Caco-2 (cell line): ENCODE results near the gene LASP1NB.

Experiments used
- BruUV-seq: library from RNA; stranded (reverse); fragments of 400-500 nt; replicated peaks from 2 replicates; lab custom pipeline; 2021; lab: Mats Ljungman, UMichigan
- CTCF ChIA-PET: fragments of 300-600 bp; sonication (Branson Sonifier 250); formaldehyde crosslinking; loops from one replicate; lab custom pipeline; 2022; ENCODE audit warnings: antibody characterized with exemption; lab: Charles Lee
- POLR2A ChIA-PET: fragments of 300-600 bp; sonication (Branson Sonifier 250); formaldehyde crosslinking; loops from one replicate; lab custom pipeline; 2022; ENCODE audit warnings: antibody characterized with exemption; lab: Charles Lee
- DNase-seq, 2 experiments: peaks; one replicate each; pipeline versions ENCODE4 v3.0.0 to v3.0.0-alpha.2; 2020 to 2022
- H3K27me3 ChIP-seq: replicated peaks from 2 replicates; pipeline ENCODE4 v1.6.0; 2011; ENCODE audit warnings: low read length; ENCODE audit not compliant: control insufficient read depth, insufficient read depth
- H3K36me3 ChIP-seq: 2 replicates; pipeline ENCODE4 v1.5.1; 2011; ENCODE audit warnings: low read length; ENCODE audit not compliant: control insufficient read depth, insufficient read depth
- H3K4me1 ChIP-seq: fragments of 250-450 bp; sonication (Bioruptor Pico); 2 replicates; pipeline ENCODE4 v1.5.1; 2020; ENCODE audit warnings: mild to moderate bottlenecking
- H3K4me3 ChIP-seq: 2 replicates; pipeline ENCODE4 v1.5.1; 2011; ENCODE audit warnings: low read depth, mild to moderate bottlenecking, control low read depth, low read length
- H3K9me3 ChIP-seq: fragments of 250-450 bp; sonication (Bioruptor Pico); 2 replicates; pipeline ENCODE4 v1.5.1; 2020; ENCODE audit warnings: mild to moderate bottlenecking, moderate library complexity
- H3K27ac Mint-ChIP-seq: one replicate; pipeline ENCODE4 v1.8.0; 2022; ENCODE audit warnings: mixed read lengths; ENCODE audit not compliant: unreplicated experiment
- H3K27me3 Mint-ChIP-seq: one replicate; pipeline ENCODE4 v1.8.0; 2022; ENCODE audit warnings: mixed read lengths; ENCODE audit not compliant: insufficient read depth, unreplicated experiment
- H3K36me3 Mint-ChIP-seq: one replicate; pipeline ENCODE4 v1.8.0; 2022; ENCODE audit warnings: mild to moderate bottlenecking, mixed read lengths; ENCODE audit not compliant: insufficient read depth, unreplicated experiment
- H3K4me1 Mint-ChIP-seq: one replicate; pipeline ENCODE4 v1.8.0; 2022; ENCODE audit warnings: low read depth, mixed read lengths; ENCODE audit not compliant: unreplicated experiment
- H3K4me3 Mint-ChIP-seq: one replicate; pipeline ENCODE4 v1.8.0; 2022; ENCODE audit warnings: mild to moderate bottlenecking, moderate library complexity, mixed read lengths; ENCODE audit not compliant: unreplicated experiment
- H3K9me3 Mint-ChIP-seq: one replicate; pipeline ENCODE4 v1.8.0; 2022; ENCODE audit warnings: mixed read lengths; ENCODE audit not compliant: unreplicated experiment
- intact Hi-C: fragments of 100-400 bp; cut with micrococcal nuclease; formaldehyde crosslinking; loops from one replicate; pipeline ENCODE4 v1.10.0; 2022; ENCODE audit not compliant: unreplicated experiment
- TF ChIP-seq, protein P1 (sequence below), 2 experiments: fragments of 200-600 bp in 1 of 2; IDR thresholded peaks; 1 replicate in 1 of 2; 2 replicates in 1 of 2; pipeline versions ENCODE4 v1.5.1 to v1.8.0; 2011 to 2022; ENCODE audit warnings: antibody characterized with exemption in 1 of 2, control low read depth in 1 of 2, inconsistent platforms in 1 of 2, low read depth in 1 of 2, low read length in 1 of 2, mild to moderate bottlenecking in 1 of 2, moderate library complexity in 1 of 2; ENCODE audit not compliant: insufficient read depth in 1 of 2, severe bottlenecking in 1 of 2, unreplicated experiment in 1 of 2

The LASP1NB gene

DNA sequence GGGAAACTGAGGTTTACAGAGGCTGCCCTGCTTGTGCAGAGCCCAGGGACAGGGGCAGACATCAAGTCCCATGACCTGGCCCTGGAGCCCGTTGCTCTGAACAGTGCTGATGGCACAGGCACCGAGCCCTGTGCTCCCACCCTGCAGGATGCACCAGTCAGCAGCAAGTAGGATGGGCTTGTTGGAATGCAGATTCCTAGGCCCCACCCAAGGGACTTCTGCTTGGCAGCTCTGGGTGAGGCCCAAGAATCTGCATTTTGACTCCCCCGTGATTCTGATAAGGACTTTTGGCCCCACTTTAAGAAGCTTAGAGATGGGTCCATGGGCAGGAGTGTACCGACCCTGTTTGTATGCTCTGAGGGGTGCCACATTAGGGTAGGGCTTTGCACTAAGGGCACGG, 32.3 kb upstream of the LASP1NB start:
- Histone ChIP-seq H3K4me1 (peaks cover 7% of the 10 kb centered on the region), H3K9me3 (no peaks in the 10 kb centered on the region), H3K4me3 (no peak overlapping the region), H3K36me3 (peaks cover 3% of the 10 kb centered on the region), H3K27me3 (no peaks in the 10 kb centered on the region)
- no TSS peak for BruUV-seq
- no peak overlapping the region for H3K4me3 Mint-ChIP-seq
- H3K9me3 Mint-ChIP-seq, result no peaks in the 10 kb centered on the region
- POLR2A ChIA-PET, result no interaction called here
- CTCF ChIA-PET, result no interaction called here
- TF ChIP-seq, protein P1, sequence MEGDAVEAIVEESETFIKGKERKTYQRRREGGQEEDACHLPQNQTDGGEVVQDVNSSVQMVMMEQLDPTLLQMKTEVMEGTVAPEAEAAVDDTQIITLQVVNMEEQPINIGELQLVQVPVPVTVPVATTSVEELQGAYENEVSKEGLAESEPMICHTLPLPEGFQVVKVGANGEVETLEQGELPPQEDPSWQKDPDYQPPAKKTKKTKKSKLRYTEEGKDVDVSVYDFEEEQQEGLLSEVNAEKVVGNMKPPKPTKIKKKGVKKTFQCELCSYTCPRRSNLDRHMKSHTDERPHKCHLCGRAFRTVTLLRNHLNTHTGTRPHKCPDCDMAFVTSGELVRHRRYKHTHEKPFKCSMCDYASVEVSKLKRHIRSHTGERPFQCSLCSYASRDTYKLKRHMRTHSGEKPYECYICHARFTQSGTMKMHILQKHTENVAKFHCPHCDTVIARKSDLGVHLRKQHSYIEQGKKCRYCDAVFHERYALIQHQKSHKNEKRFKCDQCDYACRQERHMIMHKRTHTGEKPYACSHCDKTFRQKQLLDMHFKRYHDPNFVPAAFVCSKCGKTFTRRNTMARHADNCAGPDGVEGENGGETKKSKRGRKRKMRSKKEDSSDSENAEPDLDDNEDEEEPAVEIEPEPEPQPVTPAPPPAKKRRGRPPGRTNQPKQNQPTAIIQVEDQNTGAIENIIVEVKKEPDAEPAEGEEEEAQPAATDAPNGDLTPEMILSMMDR (IDR thresholded peaks at IDR 0.05; ENCODE audit: insufficient read depth in 1 of 2, low read depth in 1 of 2, low read length in 1 of 2, severe bottlenecking in 1 of 2, unreplicated experiment in 1 of 2), result no peak
- H3K4me1 Mint-ChIP-seq, result peaks cover 4% of the 10 kb centered on the region
- H3K36me3 Mint-ChIP-seq, result peaks cover 75% of the 10 kb centered on the region
- DNase-seq, result no peak
- no peaks in the 10 kb centered on the region for H3K27me3 Mint-ChIP-seq
- intact Hi-C loops, result no loop called here
- no peak overlapping the region for H3K27ac Mint-ChIP-seq

DNA sequence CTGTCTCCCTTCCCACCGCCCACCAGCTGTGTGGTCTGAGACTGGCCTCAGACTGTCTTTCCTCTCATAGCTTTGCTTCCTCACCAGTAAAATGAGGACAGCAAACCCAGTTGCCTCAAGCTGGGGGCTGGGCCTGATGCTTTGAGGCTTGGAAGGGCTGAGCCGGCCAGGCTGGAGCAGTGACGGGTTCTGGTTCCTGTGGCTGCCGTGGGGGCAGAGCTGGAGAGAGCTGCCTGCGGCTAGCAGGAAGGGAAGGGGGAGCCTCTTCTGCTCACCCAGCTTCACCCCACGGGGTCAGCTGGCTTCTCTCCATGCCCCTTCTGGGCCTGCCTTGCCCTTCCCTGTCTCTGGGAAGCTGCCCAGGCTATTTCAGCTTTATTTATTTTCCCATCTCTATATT, 31.8 kb upstream of the LASP1NB start:
- Mint-ChIP-seq H3K4me1 (peaks cover 9% of the 10 kb centered on the region), H3K36me3 (peaks cover 78% of the 10 kb centered on the region), H3K9me3 (no peaks in the 10 kb centered on the region), H3K27ac (no peak overlapping the region), H3K4me3 (no peak overlapping the region), H3K27me3 (no peaks in the 10 kb centered on the region)
- peaks cover 12% of the 10 kb centered on the region for H3K4me1 ChIP-seq
- H3K36me3 ChIP-seq, result peaks cover 3% of the 10 kb centered on the region
- no peaks in the 10 kb centered on the region for H3K9me3 ChIP-seq
- intact Hi-C loops, result no loop called here
- H3K27me3 ChIP-seq, result no peaks in the 10 kb centered on the region
- ChIA-PET POLR2A (no interaction called here), CTCF (no interaction called here)
- TF ChIP-seq, protein P1 (IDR thresholded peaks at IDR 0.05; ENCODE audit: insufficient read depth in 1 of 2, low read depth in 1 of 2, low read length in 1 of 2, severe bottlenecking in 1 of 2, unreplicated experiment in 1 of 2), result no peak
- DNase-seq, result no peak
- H3K4me3 ChIP-seq, result no peak overlapping the region
- BruUV-seq, result no TSS peak

DNA sequence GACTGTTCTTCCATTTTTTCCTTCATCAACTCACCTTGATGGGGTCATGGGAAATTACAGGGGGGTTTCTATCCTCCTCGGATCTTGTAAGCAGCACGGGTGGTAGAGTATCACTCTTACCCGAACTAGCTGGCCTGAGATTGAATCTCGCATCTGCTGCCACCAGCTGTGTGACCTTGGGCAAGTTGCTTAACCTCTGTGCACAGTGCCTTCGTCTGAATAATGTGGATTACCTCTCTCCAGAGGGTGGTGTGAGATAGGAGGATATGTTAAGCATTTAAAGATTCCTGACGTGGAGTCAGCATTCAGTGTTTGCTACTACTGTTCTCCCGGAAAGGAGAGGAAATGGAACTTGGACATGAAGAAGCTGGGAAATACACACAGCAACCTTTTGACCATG, 31.1 kb upstream of the LASP1NB start:
- TF ChIP-seq, protein P1 (IDR thresholded peaks at IDR 0.05; ENCODE audit: insufficient read depth in 1 of 2, low read depth in 1 of 2, low read length in 1 of 2, severe bottlenecking in 1 of 2, unreplicated experiment in 1 of 2), result no peak
- Mint-ChIP-seq H3K27ac (no peak overlapping the region), H3K27me3 (no peaks in the 10 kb centered on the region), H3K4me1 (peaks cover 13% of the 10 kb centered on the region), H3K4me3 (no peak overlapping the region), H3K9me3 (no peaks in the 10 kb centered on the region), H3K36me3 (peaks cover 78% of the 10 kb centered on the region)
- no peaks in the 10 kb centered on the region for H3K27me3 ChIP-seq
- no peaks in the 10 kb centered on the region for H3K9me3 ChIP-seq
- ChIA-PET POLR2A (interaction anchor here (0.6 kb wide), 1 partner anchor 8 kb away, joined by 7 read pairs; no protein-coding TSS in a partner anchor), CTCF (no interaction called here)
- no peak for DNase-seq
- no TSS peak for BruUV-seq
- H3K4me1 ChIP-seq, result peaks cover 12% of the 10 kb centered on the region
- peaks cover 3% of the 10 kb centered on the region for H3K36me3 ChIP-seq
- H3K4me3 ChIP-seq, result no peak overlapping the region
- intact Hi-C loops, result no loop called here
